Renal cortical epithelial cell (primary cell): ENCODE results near the gene ACVR1C. TPM values are rescaled to one million over a fixed set of nuclear protein-coding genes. Genes with fewer than 3 reads are reported as not detected.

ENCODE experiments used
- DNase-seq: peaks from one replicate; pipeline ENCODE4 v3.0.0-alpha.2; 2011; ENCODE audit warnings: low read depth
- total RNA-seq: library from RNA; depleted of rRNA; stranded (reverse); fragments of >200 nt; gene quantifications from 2 replicates; pipeline ENCODE4 v1.2.3, GENCODE V29; 2014

Gene ACVR1C
- 0.40 and 0.69 TPM in 2 replicates for total RNA-seq

- DNase-seq: peak; percentile 67
Measured at GRCh38 chr2:157628477-157629415, at the start of gene ACVR1C. TSS of gene ACVR1C (minus strand) at chr2:157628864. CDS start at chr2:157628644, 220 bp downstream.

GRCh38 chr2:157677941-157678340, 49.3 kb upstream of the ACVR1C start:
- DNase-seq: no peak

GRCh38 chr2:157672129-157672528, 43.5 kb upstream of the ACVR1C start:
- DNase-seq: no peak

GRCh38 chr2:157662401-157662800, 33.7 kb upstream of the ACVR1C start:
- peak; percentile 46 for DNase-seq

GRCh38 chr2:157661776-157662175, 33.1 kb upstream of the ACVR1C start:
- no peak for DNase-seq

GRCh38 chr2:157657858-157658257, 29.2 kb upstream of the ACVR1C start:
- no peak for DNase-seq

- DNase-seq: no peak
Measured at GRCh38 chr2:157657101-157657500, 28.4 kb upstream of the ACVR1C start.

- DNase-seq: no peak
Measured at GRCh38 chr2:157644776-157645175, 16.1 kb upstream of the ACVR1C start.

GRCh38 chr2:157631861-157632260, 3.2 kb upstream of the ACVR1C start:
- DNase-seq: no peak

- DNase-seq: peak; percentile 10
Measured at GRCh38 chr2:157627594-157628476, 829 bp downstream of the ACVR1C start.

- peak; percentile 25 for DNase-seq
Measured at GRCh38 chr2:157625296-157625695, 3.4 kb downstream of the ACVR1C start.

- peak; percentile 25 for DNase-seq
Measured at GRCh38 chr2:157620956-157621355, 7.7 kb downstream of the ACVR1C start.

- no peak for DNase-seq
Measured at GRCh38 chr2:157611726-157612125, 16.9 kb downstream of the ACVR1C start.

- no peak for DNase-seq
Measured at GRCh38 chr2:157611110-157611509, 17.6 kb downstream of the ACVR1C start.

GRCh38 chr2:157606534-157606933, 22.1 kb downstream of the ACVR1C start:
- DNase-seq: no peak

GRCh38 chr2:157603198-157603597, 25.5 kb downstream of the ACVR1C start:
- no peak for DNase-seq

GRCh38 chr2:157601807-157602206, 26.9 kb downstream of the ACVR1C start:
- DNase-seq: no peak

- peak; percentile 9 for DNase-seq
Measured at GRCh38 chr2:157596992-157597681, 31.5 kb downstream of the ACVR1C start.

GRCh38 chr2:157593411-157593810, 35.3 kb downstream of the ACVR1C start:
- no peak for DNase-seq

- DNase-seq: peak; percentile 2
Measured at GRCh38 chr2:157592948-157593347, 35.7 kb downstream of the ACVR1C start.

- DNase-seq: no peak
Measured at GRCh38 chr2:157592374-157592773, 36.3 kb downstream of the ACVR1C start.

- peak; percentile 5 for DNase-seq
Measured at GRCh38 chr2:157587576-157587975, 41.1 kb downstream of the ACVR1C start.
